Vagina (tissue), 2 donors: ENCODE results near the gene RCAN3.

Source experiments
- CTCF ChIP-seq, 3 experiments: fragments of 450-650 bp in 2 of 3; fragments of 200-600 bp in 1 of 3; sonication (generic) in 1 of 3; IDR thresholded peaks; one replicate each; pipeline ENCODE4 v1.5.1; 2017 to 2019; ENCODE audit warnings: antibody characterized with exemption in 3 of 3, mild to moderate bottlenecking in 2 of 3, moderate library complexity in 2 of 3
- POLR2A ChIP-seq, 2 donors: fragments of 450-650 bp; IDR thresholded peaks; one replicate each; pipeline ENCODE4 v1.6.1; 2017; ENCODE audit warnings: antibody characterized with exemption in 2 of 2, mild to moderate bottlenecking in 2 of 2, moderate library complexity in 2 of 2
- POLR2AphosphoS5 ChIP-seq, 2 donors: sonication (generic); formaldehyde crosslinking; IDR thresholded peaks; one replicate each; pipeline ENCODE4 v1.9.0; 2017; ENCODE audit warnings: antibody characterized with exemption in 2 of 2, mild to moderate bottlenecking in 2 of 2, low read depth in 1 of 2; ENCODE audit not compliant: insufficient read depth in 1 of 2

- TF ChIP-seq CTCF (IDR thresholded peaks at IDR 0.05) (no peak), POLR2AphosphoS5 (IDR thresholded peaks at IDR 0.05; ENCODE audit: insufficient read depth in 1 of 2, low read depth in 1 of 2) (no peak), POLR2A (IDR thresholded peaks at IDR 0.05) (no peak)
Observed at GRCh38 chr1:24540906-24541710, 38.5 kb downstream of the RCAN3 start.
